Umbilical cord (tissue), 2 donors: Measurements from ENCODE around the gene TTC39A. TPM values are rescaled to one million over a fixed set of nuclear protein-coding genes. Genes with fewer than 3 reads are reported as not detected.
"Not testable (repeated sequence)": the region's sequence is repeated elsewhere in the genome, so short reads cannot be mapped to it uniquely, and the experiment has no call there.

ENCODE experiments used
- DNase-seq: peaks from one replicate; pipeline ENCODE4 v3.0.0-alpha.2; 2015; ENCODE audit warnings: low spot score
- total RNA-seq: library from RNA; depleted of rRNA; stranded (reverse); fragments of >200 nt; gene quantifications from one replicate; pipeline ENCODE4 v1.2.3, GENCODE V29; 2014; ENCODE audit warnings: low replicate concordance; ENCODE audit not compliant: insufficient read depth

Gene TTC39A
- total RNA-seq, 1 donor from 2014 or later, result 4.6 TPM

GRCh38 chr1:51336711-51337110 lies 6.3 kb upstream of the TTC39A start:
- no peak for DNase-seq

DNA sequence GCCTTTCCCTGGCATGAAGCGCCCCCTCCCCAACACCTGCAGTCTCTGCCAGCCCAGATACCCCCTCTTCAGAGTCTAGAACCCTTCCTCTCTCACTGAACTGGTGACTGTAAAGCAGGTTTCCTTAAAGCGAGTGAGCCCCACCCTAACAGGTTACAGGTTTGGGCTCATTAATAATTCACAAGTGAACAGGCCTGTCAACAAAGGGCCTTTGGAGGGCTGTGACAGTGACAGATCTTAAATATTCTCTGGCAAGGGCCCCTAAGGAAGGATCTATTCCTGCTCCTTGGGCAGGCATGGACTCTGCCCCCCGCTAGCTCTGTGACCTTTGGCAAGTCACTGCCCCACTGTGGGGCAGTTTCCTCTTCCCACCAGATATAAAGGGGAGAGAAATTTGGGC lies 5.6 kb upstream of the TTC39A start:
- DNase-seq, result no peak

DNA sequence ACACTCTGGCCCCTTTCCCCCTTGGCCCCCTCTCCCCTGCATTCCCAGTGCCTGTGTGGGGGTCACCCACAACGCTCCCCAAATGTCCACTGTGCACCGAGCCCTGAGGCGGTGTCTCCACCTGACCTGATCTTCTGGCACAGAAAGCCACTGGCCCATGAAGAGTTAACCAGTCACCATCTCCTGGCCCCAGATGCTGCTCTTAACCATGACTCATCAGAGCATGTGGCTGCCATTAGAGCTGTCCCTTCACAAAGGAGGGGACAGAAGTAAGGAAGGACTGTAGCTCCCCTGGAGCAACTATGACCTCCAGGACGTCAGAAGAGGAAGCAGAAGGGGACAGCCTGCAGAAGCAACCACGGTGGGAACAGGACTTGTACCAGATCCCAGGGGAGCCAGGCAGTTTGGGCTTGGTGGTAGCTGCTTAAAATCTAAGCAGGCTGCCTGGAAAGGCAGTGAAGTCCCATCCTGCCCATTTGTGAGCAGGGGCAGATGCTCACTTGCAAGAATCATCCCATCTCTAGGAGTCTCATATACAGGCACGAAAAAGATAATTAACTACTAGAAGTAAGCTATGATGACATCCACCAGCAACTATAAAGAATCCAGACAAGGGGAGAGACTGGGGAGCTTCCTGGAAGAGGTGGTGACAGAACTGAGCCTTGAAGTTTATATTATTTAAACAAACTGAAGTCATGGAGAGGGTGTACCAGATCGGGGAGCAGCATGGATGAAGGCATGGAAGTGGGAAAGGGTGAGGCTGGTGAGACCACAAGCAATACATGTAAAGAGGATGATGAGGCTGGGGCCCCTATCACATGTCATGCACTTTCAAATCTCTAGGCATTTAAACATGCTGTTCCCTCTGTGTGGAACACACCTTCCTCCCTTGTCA lies 1.1 kb upstream of the TTC39A start:
- peak; percentile 22 for DNase-seq

DNA sequence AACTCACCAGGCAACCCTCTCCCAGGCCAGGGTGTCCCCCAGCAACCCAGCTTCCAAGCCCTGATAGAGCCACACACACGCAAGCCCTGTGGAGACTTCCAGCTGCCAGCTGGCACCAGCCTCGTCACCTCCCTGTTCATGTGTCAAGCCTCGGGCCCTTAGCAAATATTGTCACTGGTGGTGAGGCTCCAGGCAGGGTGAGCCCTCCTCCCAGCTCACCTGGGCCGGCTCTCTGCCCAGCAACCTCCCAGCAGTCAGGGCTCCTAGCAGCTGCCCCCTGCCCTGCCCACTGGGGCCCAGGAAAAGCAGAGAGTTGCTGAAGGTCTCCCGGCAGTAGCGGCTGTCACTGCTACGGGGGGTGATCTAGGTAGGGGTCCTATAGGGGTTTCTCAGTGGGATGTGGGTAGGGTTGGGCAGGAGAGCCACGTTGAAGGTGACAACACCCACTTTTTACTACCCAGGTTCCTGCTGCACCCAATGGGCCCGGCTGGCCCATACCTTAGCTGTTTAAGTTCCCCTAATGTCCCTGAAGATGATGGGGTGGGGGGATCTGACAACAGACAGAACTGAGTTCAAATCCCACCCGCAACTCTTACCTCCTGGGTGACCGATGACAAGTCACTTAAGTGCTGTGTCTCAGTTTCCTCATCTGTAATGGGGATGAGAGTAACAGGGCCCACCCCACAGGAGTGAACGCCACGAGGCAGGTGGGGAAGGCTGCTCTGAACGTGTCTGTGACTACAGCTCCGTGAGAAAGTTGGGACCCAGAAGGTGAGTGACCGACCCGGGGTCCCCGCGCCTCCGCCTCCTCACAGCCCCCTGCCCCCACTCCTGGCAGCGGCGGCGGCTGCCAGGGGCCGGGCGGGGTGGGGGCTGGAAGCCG lies 678 bp downstream of the TTC39A start:
- DNase-seq, result no peak

DNA sequence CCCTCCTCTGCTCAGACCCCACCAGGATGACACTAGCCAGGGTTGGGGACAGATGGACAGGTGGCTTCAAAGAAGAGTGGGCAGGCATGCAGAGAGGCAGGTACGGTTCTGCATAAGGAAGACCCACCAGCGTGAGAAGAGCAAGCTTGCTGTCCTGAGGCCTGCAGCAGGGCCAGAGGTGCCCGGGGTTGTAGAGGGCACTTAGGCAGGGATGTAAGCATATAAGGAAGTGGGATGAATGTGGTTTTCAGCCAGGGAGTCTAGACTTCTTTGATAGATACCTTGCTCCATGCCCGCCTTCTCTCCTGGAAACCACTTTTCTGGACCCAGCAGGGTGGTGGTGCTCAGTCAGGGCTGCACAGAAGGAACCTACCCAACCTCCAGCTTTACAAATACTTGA lies 1.4 kb downstream of the TTC39A start:
- DNase-seq, result no peak

GRCh38 chr1:51328279-51328678 lies 2.1 kb downstream of the TTC39A start:
- no peak for DNase-seq

DNA sequence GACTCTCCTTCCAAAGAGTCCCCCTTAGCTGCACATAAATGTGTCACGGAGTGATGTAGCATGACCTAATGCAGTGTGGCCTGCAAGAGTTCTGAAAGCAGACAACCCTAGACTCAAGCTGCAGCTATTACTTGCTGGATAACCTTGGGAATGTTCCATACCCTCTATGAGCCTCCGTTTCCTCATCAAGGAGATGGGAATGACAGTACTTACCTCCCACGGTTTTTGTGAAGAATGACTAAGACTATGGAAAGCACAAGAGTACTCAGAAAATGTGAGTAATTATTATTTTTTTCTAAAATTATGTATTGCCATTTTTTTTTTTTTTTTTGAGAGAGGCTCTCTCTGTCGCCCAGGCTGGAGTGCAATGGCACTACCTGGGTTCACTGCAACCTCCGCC lies 3.0 kb downstream of the TTC39A start:
- DNase-seq, result no peak

- no peak for DNase-seq
Measured at GRCh38 chr1:51326839-51327238, 3.5 kb downstream of the TTC39A start.

GRCh38 chr1:51325878-51326755 lies 4.2 kb downstream of the TTC39A start:
- no peak for DNase-seq

- no peak for DNase-seq
Measured at GRCh38 chr1:51325391-51325790, 5.0 kb downstream of the TTC39A start.

GRCh38 chr1:51325011-51325385 lies 5.4 kb downstream of the TTC39A start:
- not testable (repeated sequence) for DNase-seq

DNA sequence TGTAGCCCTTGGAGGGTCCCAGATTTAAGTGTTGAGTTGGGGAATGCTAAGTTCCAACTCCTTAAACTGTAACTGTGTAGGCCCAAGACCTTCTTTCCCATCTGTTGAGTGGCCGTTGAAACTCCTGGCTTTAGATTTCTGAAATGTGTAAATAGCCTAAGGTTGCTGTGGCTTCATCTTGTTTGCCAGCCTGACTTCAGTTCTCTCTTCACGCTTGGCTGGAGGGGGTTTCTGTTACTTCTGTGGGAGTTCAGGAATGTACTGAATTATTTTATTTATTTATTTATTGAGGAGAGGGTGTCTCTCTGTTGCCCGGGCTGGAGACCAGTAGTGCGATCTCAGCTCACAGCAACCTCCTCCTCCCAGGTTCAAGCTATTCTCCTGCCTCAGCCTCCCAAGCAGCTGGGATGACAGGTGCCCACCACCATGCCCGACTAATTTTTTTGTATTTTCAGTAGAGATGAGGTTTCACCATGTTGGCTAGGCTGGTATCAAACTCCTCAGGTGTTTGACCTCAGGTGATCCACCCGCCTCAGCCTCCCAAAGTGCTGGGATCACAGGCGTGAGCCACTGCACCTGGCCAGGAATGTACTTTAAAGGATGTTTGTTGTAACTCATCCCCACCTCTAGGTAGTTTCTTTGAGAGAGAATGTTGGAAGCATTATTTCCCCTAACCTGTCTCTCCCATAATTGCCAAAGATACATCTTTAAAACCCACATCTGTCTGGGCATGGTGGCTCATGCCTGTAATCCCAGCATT lies 5.9 kb downstream of the TTC39A start:
- DNase-seq, result no peak

DNA sequence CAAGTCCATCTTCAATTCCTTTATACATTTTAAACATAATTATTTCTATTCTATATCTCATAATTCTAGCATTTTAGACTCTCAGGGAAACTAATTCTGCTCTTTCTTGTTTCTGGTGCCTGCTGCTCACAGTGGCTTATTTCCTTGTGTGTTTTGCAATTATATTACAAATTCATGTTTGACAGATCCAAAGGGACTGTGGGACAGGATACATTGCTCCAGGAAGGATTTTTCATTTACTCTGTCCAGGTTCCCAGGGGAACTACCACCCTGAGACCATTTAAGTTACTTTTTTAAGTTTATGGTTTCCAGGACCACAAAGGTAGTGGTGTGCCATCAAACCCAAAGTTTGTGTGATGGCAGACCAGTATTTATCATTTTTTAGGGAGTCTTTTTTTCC lies 6.6 kb downstream of the TTC39A start:
- DNase-seq, result no peak

- no peak for DNase-seq
Measured at GRCh38 chr1:51322417-51323101, 7.8 kb downstream of the TTC39A start.

DNA sequence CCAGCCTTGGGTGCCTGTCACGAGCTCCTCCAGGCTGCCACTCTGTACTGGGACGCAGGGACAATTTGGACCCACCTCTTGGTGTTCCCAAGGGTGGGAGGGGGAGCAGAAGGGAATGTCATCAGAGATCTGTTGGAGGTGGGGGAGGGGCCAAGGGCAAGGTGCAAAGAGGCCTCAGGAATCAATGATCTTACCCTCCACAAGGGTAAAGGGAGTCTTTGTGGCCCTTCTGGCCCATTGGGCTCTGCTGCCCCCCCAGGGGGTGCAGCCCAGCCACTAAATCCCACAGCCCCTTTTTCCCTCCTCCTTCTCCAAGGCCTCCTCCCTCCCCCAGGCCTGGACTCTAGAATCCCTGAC lies 8.5 kb downstream of the TTC39A start:
- DNase-seq, result no peak

GRCh38 chr1:51320967-51321923 lies 9.1 kb downstream of the TTC39A start:
- DNase-seq, result no peak

DNA sequence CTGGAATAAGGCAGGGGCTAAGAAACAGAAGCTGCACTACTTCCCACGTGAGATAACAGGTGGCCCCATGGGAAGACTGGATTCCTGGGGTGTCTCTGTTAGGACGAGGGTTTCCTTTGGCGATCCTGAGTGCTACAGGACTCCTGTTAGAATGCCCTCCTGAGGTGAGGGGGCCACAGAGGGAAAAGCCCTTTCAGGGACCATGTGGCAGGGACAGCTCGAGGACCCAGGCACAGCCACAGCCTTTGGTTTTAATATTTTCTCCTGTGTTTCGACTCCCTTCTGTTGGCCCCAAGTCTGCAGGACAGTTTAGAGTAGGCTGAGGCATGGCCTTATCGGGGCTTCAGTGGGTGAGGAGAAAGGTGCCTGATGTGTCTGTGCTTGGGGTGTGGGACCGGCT lies 12.6 kb downstream of the TTC39A start:
- DNase-seq, result no peak

DNA sequence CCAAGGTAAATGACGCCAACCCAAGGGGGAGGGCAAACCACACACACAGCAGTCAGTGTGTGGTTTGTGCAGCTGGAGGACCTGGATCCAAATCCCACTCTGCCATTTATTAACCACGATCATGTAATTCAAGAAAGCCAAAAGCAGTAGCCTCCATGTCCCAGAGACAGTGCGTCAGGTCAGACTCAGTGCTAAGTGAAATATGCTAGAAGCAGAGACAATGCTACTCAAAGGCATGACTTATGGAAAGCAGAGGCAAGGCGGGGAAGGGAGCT lies 13.6 kb downstream of the TTC39A start:
- DNase-seq, result no peak

- no peak for DNase-seq
Measured at GRCh38 chr1:51316113-51316845, 14.1 kb downstream of the TTC39A start.
